ENCODE data around the gene TCF4.

Gene TCF4

GRCh38 chr18:55455938-55456337 lies 132.1 kb downstream of the TCF4 start:
- Histone ChIP-seq H3K27ac (no peak overlapping the region), H3K4me3 (no peak overlapping the region)

GRCh38 chr18:55453186-55453585 lies 134.8 kb downstream of the TCF4 start:
- peak overlapping the region in 1 of 21 experiments; percentile 42 for H3K27ac ChIP-seq
- no peak overlapping the region for H3K4me3 ChIP-seq

DNA sequence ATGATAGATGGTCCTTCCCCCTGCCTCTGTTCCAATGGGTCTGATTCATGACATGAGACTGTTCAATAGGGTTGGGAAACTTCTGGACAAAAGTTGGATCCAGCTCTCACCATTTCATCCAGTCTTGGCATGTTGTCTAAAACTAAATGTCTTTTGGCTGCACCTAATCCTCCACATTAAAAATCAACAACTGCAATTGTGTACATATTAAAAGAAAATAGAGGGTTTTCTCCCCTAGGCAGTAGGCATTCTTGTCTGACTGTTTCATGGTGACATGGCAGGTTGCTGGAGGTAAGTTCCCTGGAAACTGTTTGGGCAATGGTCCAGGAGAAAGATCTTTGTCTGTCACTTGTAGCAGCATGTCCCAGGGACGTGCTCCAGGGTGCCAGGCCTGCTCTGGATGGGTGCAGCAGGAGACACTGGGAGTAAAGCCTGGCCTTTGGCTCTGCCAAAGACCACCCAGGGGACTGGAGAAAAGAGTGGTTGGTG lies 135.8 kb downstream of the TCF4 start:
- Histone ChIP-seq H3K4me3 (no peak overlapping the region), H3K27ac (peak overlapping the region in 8 of 21 experiments; percentile 0 to 76 (median 35))

DNA sequence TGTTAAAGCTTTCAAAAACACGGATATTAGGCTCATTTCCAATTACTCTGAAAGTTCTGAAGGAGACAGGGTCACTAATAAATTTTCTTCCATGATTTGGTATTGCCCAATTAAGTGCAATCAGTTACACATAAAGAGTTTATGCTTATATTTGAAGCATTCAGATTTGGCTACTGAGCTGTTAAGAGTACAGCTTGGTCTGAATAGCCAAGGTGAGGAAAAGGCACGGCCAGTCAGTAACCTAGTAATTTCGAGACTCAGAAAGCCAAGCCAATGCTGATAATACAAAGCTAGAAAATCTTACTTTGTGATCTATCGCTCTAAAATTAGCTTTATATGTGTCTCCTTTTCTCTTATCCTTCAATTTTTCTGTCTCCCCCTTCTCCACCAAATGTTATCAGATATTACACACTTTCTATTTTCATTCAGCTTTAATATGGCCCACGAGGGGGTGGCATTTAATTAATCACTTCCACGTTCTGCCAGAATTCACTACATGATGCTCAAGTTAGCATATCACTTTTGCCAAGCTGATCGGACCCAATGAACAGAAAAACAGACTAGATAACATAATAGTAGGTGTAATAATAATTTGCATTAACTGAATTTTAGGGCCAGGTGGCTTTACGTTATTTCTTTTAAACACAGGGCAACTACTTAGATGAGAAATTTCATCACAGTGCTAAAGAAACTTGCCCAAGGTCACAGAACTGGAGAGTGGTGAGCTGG lies 138.4 kb downstream of the TCF4 start:
- no peak overlapping the region for H3K4me3 ChIP-seq
- H3K27ac ChIP-seq: no peak overlapping the region

DNA sequence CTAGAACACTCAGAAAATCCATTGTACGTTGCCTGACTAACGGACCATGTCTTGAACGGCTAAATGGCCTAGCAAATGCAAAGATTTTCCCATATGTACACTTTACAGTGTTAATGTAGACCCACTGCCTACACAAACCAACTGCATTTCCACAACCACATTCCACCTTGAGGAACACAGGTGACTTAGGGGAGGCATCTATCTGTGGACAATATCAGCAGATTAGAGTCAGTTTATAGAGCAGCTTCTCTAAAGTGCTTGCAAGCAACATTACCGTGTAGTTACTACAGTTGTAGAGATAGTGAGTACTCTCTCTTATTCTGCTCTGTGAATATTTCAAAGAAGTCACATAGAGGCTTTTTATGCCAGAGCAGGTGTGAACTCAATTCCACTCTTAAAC lies 139.6 kb downstream of the TCF4 start:
- Histone ChIP-seq H3K4me3 (no peak overlapping the region), H3K27ac (no peak overlapping the region)

DNA sequence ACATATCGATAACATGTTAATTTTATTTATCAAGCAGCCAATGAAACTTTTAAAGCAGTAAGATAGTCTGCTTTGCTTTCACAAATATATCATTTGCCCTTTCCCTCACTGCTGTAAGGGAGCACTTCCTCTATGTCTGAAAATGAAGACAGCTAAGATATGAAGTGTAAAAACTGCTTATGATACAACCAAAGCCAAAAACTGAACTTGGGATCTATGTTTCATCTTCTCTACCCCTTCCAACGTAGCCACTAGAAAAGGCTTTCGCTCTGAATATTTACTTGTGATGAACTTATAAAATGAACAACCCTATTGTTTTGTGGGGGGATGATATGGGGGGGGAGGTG lies 140.3 kb downstream of the TCF4 start:
- Histone ChIP-seq H3K27ac (no peak overlapping the region), H3K4me3 (no peak overlapping the region)

GRCh38 chr18:55446996-55447671 lies 140.9 kb downstream of the TCF4 start:
- no peak overlapping the region for H3K27ac ChIP-seq
- H3K4me3 ChIP-seq: no peak overlapping the region

DNA sequence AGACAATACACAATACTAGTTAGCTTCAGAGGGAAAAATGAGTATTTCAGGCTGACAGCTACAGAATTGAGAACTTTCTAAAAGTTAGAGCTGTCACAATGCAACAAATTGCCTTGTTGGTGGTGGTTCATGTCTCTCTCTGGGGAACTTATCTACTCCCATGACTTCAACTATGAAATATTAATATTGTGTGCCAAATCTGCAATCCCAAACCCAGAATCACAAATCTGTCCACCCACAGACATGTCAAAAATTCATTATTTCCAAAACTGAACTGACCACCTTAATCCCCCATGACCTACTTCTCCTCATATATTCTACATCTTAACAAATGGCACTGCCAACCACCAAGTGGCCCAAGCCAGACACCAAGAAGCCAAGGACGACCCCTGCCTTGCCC lies 143.5 kb downstream of the TCF4 start:
- no peak overlapping the region for H3K27ac ChIP-seq

GRCh38 chr18:55443776-55444175 lies 144.2 kb downstream of the TCF4 start:
- no peak overlapping the region for H3K27ac ChIP-seq
- no peak overlapping the region for H3K4me3 ChIP-seq

More for the DNA sequence above, 143.5 kb downstream of the TCF4 start:
- H3K4me3 ChIP-seq: no peak overlapping the region

- no peak overlapping the region for H3K4me3 ChIP-seq
- H3K27ac ChIP-seq: no peak overlapping the region
Observed at GRCh38 chr18:55442561-55442960, 145.4 kb downstream of the TCF4 start.

DNA sequence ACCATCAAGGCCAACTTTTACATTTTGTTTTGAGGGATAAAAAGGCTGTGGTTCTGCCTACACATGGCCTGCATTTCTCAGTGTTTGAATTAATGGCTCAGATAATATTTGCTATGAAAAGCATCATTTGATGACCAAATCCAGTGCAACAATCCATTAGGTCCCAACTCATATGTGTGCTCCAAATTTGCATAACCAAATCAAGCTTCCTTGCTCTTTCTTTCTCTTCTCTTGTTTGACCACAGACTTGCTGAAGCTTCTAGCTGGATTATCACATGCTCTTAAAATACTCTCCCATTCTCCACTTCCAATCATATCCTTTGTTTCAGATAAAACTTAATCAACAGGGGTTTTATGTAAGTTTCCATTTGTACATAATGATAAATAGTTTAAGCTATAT lies 147.0 kb downstream of the TCF4 start:
- H3K4me3 ChIP-seq: no peak overlapping the region
- H3K27ac ChIP-seq: no peak overlapping the region

- Histone ChIP-seq H3K27ac (peak overlapping the region in 1 of 21 experiments; percentile 13), H3K4me3 (no peak overlapping the region)
Observed at GRCh38 chr18:55439056-55439455, 148.9 kb downstream of the TCF4 start.

DNA sequence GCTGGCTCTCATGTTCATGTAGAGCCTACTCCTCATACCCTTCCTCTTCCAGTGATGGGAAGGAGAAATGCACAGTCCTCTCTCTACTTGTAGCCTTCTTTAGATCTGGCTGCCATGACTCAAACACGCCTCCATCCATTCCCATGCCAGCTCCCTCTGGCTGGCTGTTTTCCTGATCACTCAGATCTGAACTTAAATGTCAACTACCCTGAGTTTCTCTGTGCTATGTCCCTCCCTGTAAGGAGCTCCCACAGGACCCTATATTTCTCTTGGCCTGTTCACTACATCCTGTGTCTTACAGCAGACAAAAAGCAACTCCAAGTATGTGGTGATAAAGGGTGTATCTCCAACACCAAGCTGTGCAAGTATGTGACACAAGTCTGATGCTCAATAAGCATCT lies 152.4 kb downstream of the TCF4 start:
- H3K4me3 ChIP-seq: no peak overlapping the region
- no peak overlapping the region for H3K27ac ChIP-seq

DNA sequence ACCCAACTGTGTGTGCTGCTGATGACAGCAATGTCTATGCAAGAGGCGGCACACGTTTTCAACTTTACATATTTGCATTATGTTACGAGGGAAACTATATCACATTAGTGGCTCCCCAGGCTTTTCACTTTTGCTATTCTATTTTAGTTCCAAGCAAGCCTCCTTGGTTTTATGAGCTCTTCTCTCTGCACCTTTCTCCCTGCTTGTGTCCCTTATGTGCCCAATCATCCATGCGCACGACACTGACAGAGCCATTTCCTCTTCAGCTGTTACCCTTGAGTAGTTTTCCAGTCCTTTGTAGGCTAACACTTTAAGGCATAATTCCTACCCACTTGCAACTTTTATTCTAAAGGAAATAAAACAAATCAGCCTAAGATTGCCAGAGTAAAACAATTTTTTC lies 154.3 kb downstream of the TCF4 start:
- Histone ChIP-seq H3K4me3 (no peak overlapping the region), H3K27ac (no peak overlapping the region)

GRCh38 chr18:55433140-55433539 lies 154.9 kb downstream of the TCF4 start:
- Histone ChIP-seq H3K4me3 (no peak overlapping the region), H3K27ac (no peak overlapping the region)

DNA sequence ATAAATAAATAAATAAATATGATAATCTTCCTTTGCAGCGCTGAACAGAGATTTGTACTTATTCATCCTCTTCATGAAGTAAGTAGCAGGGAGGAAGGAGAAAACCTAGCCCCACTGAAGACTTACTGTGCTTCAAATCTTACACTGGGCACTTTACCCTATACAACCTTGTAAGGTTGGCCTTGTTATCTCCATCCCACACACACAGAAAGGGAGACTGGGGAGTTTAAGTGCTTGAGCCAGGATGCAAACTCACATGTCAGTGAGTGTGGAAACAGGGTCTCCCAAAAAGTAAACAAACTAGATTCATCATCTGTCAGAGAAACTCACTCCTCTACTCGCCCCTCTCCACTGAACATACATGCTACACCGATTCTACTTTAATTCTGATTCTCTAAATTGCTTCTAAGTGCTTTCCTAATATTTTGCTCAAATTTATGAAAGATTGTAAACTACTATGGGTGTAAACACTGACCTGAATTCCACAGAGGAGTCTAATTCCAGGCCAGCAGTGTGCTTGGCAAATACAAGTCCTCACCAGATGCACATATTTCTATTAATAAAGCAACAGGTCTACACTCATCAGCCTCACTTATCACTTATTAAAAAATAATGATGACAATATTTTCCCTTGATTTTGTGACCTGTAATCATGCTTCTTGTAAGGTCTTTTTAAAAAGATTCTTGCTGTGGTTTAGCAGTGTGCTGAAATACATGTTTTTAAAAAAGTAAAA lies 155.5 kb downstream of the TCF4 start:
- no peak overlapping the region for H3K27ac ChIP-seq
- H3K4me3 ChIP-seq: no peak overlapping the region

DNA sequence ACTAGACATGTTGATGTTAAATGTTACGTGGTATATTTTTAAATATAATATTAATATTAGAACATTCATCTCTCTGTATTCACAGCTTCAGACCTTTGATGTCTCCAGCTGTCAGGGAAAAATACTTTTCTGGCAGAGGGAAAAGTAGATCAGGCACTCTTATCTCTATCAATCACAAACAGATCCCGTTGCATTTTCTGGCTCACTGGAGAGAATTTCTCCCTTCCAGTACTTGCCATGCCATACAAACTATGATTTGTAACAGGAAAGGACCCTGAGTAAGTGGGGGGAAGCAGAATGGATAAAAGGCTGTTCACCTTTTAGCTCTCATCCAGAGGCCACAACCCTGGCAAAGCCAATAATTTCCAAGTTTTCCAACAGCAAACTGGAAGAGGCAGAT lies 158.0 kb downstream of the TCF4 start:
- no peak overlapping the region for H3K27ac ChIP-seq

GRCh38 chr18:55427951-55428350 lies 160.0 kb downstream of the TCF4 start:
- H3K27ac ChIP-seq: no peak overlapping the region

More for the DNA sequence above, 158.0 kb downstream of the TCF4 start:
- H3K4me3 ChIP-seq: no peak overlapping the region

DNA sequence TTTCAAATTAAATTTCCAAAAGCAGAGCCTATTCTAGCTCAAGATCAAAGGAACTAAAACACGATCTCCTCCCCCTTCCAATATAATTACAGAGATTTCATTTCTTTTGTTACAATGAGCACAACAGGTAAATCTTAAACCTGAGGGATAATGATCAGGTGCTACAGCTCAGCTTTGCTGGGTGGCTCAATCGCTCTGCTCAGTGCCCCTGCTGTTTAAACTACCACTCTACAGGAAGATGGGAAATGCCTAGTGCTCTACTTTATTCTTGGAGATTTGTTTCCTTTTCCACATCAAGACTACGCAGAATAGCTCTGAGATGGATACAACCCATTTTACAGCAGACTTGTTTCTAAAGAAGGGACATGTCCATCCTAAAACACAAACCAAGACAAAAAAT lies 162.3 kb downstream of the TCF4 start:
- no peak overlapping the region for H3K4me3 ChIP-seq
- H3K27ac ChIP-seq: no peak overlapping the region

More at GRCh38 chr18:55427951-55428350, 160.0 kb downstream of the TCF4 start:
- H3K4me3 ChIP-seq: no peak overlapping the region

DNA sequence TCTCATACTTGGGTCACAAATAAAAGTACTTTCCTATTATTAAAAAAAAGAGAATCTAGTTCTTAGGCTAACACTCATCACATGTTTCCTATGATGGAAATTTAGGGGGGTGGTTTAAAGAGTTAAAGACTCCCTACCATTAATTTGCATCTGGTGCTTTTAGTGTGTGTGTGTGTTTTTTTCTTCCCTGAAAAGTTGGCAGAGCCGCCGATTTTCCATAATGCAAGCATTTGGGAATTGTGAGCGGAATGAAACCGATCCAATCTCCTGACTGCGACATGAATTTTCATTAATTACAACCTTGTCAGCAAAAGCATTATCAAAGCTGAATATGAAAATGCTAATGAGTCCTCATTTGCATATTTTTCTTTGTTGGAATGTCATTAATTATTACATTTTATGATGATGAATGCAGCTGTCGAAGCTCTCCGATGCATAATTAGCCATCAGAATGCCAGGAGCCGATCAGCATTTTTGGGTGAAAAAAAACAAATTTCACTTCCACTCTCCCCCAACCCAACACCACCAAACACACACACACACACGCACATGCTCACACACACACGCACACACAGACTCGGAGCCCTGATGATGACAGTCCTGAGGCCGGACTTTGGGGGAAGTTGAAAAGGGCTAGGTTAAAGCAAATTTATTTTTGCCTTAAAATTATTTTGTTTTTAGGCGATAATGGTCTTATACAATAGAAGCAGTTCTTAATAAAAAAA lies 165.4 kb downstream of the TCF4 start:
- peak overlapping the region in 19 of 21 experiments; percentile 21 to 92 (median 73) for H3K27ac ChIP-seq
- peak overlapping the region in 6 of 7 experiments; percentile 3 to 38 (median 28) for H3K4me3 ChIP-seq
